H1 (cell line): Measurements from ENCODE around the gene OPHN1. TPM values are rescaled to one million over a fixed set of nuclear protein-coding genes. Genes with fewer than 3 reads are reported as not detected.

Experiments used
- CTCF ChIA-PET: fragments of 300-600 bp; sonication (Branson Sonifier 250); formaldehyde crosslinking; loops from one replicate; lab custom pipeline; 2021; ENCODE audit not compliant: partially characterized antibody; lab: Charles Lee
- POLR2A ChIA-PET: fragments of 300-600 bp; sonication (Branson Sonifier 250); formaldehyde crosslinking; loops from one replicate; lab custom pipeline; 2021; ENCODE audit warnings: inconsistent platforms; ENCODE audit not compliant: partially characterized antibody; lab: Charles Lee
- DNase-seq, 2 experiments: peaks; one replicate each; pipeline versions ENCODE4 v3.0.0 to v3.0.0-alpha.2; 2010 to 2022; ENCODE audit warnings: low spot score in 2 of 2, low read depth in 1 of 2, mixed read lengths in 1 of 2
- FAIRE-seq: peaks from 2 replicates; lab custom pipeline; 2011; peaks lifted over from hg19 to GRCh38; lab: Jason Lieb, UNC
- H2AFZ ChIP-seq: 2 replicates; pipeline ENCODE4 v1.8.1; 2012; ENCODE audit warnings: low read length, inconsistent platforms
- H2AK5ac ChIP-seq: 2 replicates; pipeline ENCODE4 v1.6.1; 2013; ENCODE audit warnings: low read depth, low read length
- H2BK120ac ChIP-seq: replicated peaks from 2 replicates; pipeline ENCODE3; 2013; ENCODE audit warnings: low read depth, low read length, inconsistent platforms
- H2BK12ac ChIP-seq: 2 replicates; pipeline ENCODE4 v1.6.1; 2013; ENCODE audit warnings: low read depth, low read length
- H2BK15ac ChIP-seq: 2 replicates; pipeline ENCODE4 v1.6.1; 2013; ENCODE audit warnings: low read length
- H2BK20ac ChIP-seq: 2 replicates; pipeline ENCODE4 v1.6.1; 2013; ENCODE audit warnings: low read length
- H2BK5ac ChIP-seq: 2 replicates; pipeline ENCODE4 v1.6.1; 2013; ENCODE audit warnings: low read depth, low read length
- H3K14ac ChIP-seq: 2 replicates; pipeline ENCODE4 v1.6.1; 2013; ENCODE audit warnings: inconsistent platforms; ENCODE audit not compliant: insufficient read length
- H3K18ac ChIP-seq: 2 replicates; pipeline ENCODE4 v1.6.1; 2013; ENCODE audit warnings: low read length; ENCODE audit errors: extremely low read depth
- H3K23ac ChIP-seq: 2 replicates; pipeline ENCODE4 v1.6.1; 2013; ENCODE audit warnings: inconsistent platforms; ENCODE audit not compliant: insufficient read length
- H3K23me2 ChIP-seq: 2 replicates; pipeline ENCODE4 v1.6.1; 2013; ENCODE audit warnings: low read depth, low read length
- H3K27ac ChIP-seq: 2 replicates; pipeline ENCODE4 v1.6.1; 2011; ENCODE audit warnings: low read depth, low read length, inconsistent platforms
- H3K27me3 ChIP-seq, 4 experiments: replicated peaks in 1 of 4; 1 replicate in 1 of 4; 2 replicates in 3 of 4; pipeline versions ENCODE4 v1.6.1 to v1.8.1; 2011 to 2013; ENCODE audit warnings: low read length in 3 of 4, mild to moderate bottlenecking in 3 of 4, inconsistent platforms in 2 of 4, mixed read lengths in 2 of 4, moderate library complexity in 1 of 4; ENCODE audit not compliant: control insufficient read depth in 3 of 4, insufficient read depth in 3 of 4; ENCODE audit errors: extremely low read depth in 1 of 4
- H3K36me3 ChIP-seq, 4 experiments: 2 replicates each; pipeline versions ENCODE4 v1.6.1 to v1.8.1; 2011 to 2013; ENCODE audit warnings: mild to moderate bottlenecking in 4 of 4, low read length in 3 of 4, moderate library complexity in 2 of 4, control low read depth in 1 of 4, inconsistent platforms in 1 of 4; ENCODE audit not compliant: insufficient read depth in 4 of 4, control insufficient read depth in 2 of 4
- H3K4ac ChIP-seq: replicated peaks from 2 replicates; pipeline ENCODE3; 2013; ENCODE audit warnings: low read length, low read depth, mixed read lengths, inconsistent platforms; ENCODE audit not compliant: insufficient read length
- H3K4me1 ChIP-seq, 4 experiments: replicated peaks in 1 of 4; 1 replicate in 1 of 4; 2 replicates in 3 of 4; pipeline versions ENCODE4 v1.6.1 to v1.8.1; 2011 to 2013; ENCODE audit warnings: low read length in 3 of 4, inconsistent platforms in 2 of 4, mixed read lengths in 1 of 4; ENCODE audit not compliant: insufficient read depth in 4 of 4, control insufficient read depth in 3 of 4
- H3K4me2 ChIP-seq, 2 experiments: 2 replicates each; pipeline versions ENCODE4 v1.6.1 to v1.8.1; 2011 to 2013; ENCODE audit warnings: low read depth in 2 of 2, low read length in 2 of 2, control low read depth in 1 of 2, inconsistent platforms in 1 of 2, mild to moderate bottlenecking in 1 of 2; ENCODE audit not compliant: insufficient read depth in 1 of 2
- H3K4me3 ChIP-seq, 4 experiments: fragments of 200-600, 300-600 bp in 1 of 4; sonication (generic), shearing (Covaris generic), sonication (Bioruptor Twin) in 1 of 4; 2 replicates each; pipeline versions ENCODE4 v1.5.1 to v1.8.1; 2011 to 2016; ENCODE audit warnings: low read length in 4 of 4, low read depth in 3 of 4, control low read depth in 2 of 4, inconsistent platforms in 2 of 4, mild to moderate bottlenecking in 2 of 4, mixed read lengths in 1 of 4, moderate library complexity in 1 of 4; ENCODE audit not compliant: insufficient read depth in 2 of 4; ENCODE audit errors: extremely low read depth in 1 of 4
- H3K56ac ChIP-seq: replicated peaks from 2 replicates; pipeline ENCODE3; 2013; ENCODE audit warnings: low read depth, mild to moderate bottlenecking, mixed read lengths, low read length, inconsistent platforms; ENCODE audit not compliant: insufficient read length
- H3K79me1 ChIP-seq: 2 replicates; pipeline ENCODE4 v1.6.1; 2013; ENCODE audit warnings: low read depth, low read length, control low read depth
- H3K79me2 ChIP-seq, 2 experiments: 2 replicates each; pipeline versions ENCODE4 v1.6.1 to v1.8.1; 2012 to 2013; ENCODE audit warnings: low read length in 2 of 2, mild to moderate bottlenecking in 2 of 2, inconsistent platforms in 1 of 2; ENCODE audit not compliant: insufficient read depth in 2 of 2, control insufficient read depth in 1 of 2
- H3K9ac ChIP-seq, 4 experiments: replicated peaks in 1 of 4; 1 replicate in 1 of 4; 2 replicates in 3 of 4; pipeline versions ENCODE4 v1.6.1 to v1.8.1; 2011 to 2013; ENCODE audit warnings: low read depth in 3 of 4, low read length in 3 of 4, control low read depth in 2 of 4, mild to moderate bottlenecking in 2 of 4, moderate library complexity in 2 of 4, inconsistent platforms in 1 of 4; ENCODE audit errors: extremely low read depth in 1 of 4
- H3K9me3 ChIP-seq, 2 experiments: 2 replicates each; pipeline versions ENCODE4 v1.6.1 to v1.8.1; 2012 to 2013; ENCODE audit warnings: mild to moderate bottlenecking in 2 of 2, moderate library complexity in 2 of 2, control low read depth in 1 of 2, inconsistent platforms in 1 of 2, low read depth in 1 of 2, low read length in 1 of 2, mixed read lengths in 1 of 2; ENCODE audit not compliant: insufficient read depth in 2 of 2
- H4K20me1 ChIP-seq, 2 experiments: replicated peaks in 1 of 2; 2 replicates each; pipeline versions ENCODE3 to v1.8.1; 2011 to 2013; ENCODE audit warnings: inconsistent platforms in 2 of 2, low read length in 2 of 2, mild to moderate bottlenecking in 1 of 2; ENCODE audit not compliant: insufficient read depth in 2 of 2, control insufficient read depth in 1 of 2
- H4K5ac ChIP-seq: 2 replicates; pipeline ENCODE4 v1.6.1; 2013; ENCODE audit warnings: low read length, low read depth, mixed read lengths, inconsistent platforms; ENCODE audit not compliant: insufficient read length
- H4K8ac ChIP-seq: 2 replicates; pipeline ENCODE4 v1.8.0; 2013; ENCODE audit warnings: mild to moderate bottlenecking, moderate library complexity, low read length, inconsistent platforms; ENCODE audit not compliant: insufficient read depth; ENCODE audit errors: extremely low read depth
- H4K91ac ChIP-seq: replicated peaks from 2 replicates; pipeline ENCODE3; 2013; ENCODE audit warnings: low read length, mixed read lengths, inconsistent platforms; ENCODE audit not compliant: insufficient read length
- JUND ChIP-seq: IDR thresholded peaks from 2 replicates; pipeline ENCODE4 v1.6.1; 2011; ENCODE audit warnings: mild to moderate bottlenecking, improper control_type of control experiment, low read length
- KDM1A ChIP-seq: fragments of 200-600, 300-600 bp; sonication (generic); IDR thresholded peaks from 2 replicates; pipeline ENCODE4 v1.7.1; 2016; ENCODE audit warnings: mild to moderate bottlenecking, low read length, borderline replicate concordance
- KDM4A ChIP-seq: IDR thresholded peaks from one replicate; pipeline ENCODE4 v1.7.1; 2012; ENCODE audit warnings: low read depth, mild to moderate bottlenecking, moderate library complexity, low read length, inconsistent platforms; ENCODE audit not compliant: severe bottlenecking
- KDM5A ChIP-seq: fragments of 200-600 bp; IDR thresholded peaks from 2 replicates; pipeline ENCODE4 v1.7.1; 2012; ENCODE audit warnings: mild to moderate bottlenecking, low read length, inconsistent platforms, mixed read lengths
- TCF12 ChIP-seq: IDR thresholded peaks from 2 replicates; pipeline ENCODE4 v1.6.1; 2011; ENCODE audit warnings: low read depth, mild to moderate bottlenecking, low read length
- WGBS, 2 experiments: shearing (Covaris generic) in 1 of 2; methylation state at CpG; one replicate each; pipeline versions ENCODE4 v1.1.6 to v1.1.7; 2013 to 2015; ENCODE audit warnings: low lambda C conversion rate in 2 of 2, mixed read lengths in 2 of 2, inconsistent platforms in 1 of 2, low coverage in 1 of 2, missing lambda C conversion rate in 1 of 2; ENCODE audit not compliant: insufficient replicate concordance in 2 of 2, insufficient coverage in 1 of 2, insufficient read length in 1 of 2; ENCODE audit errors: extremely low coverage in 1 of 2, missing lambda C conversion rate in 1 of 2; 5-methylcytosine and 5-hydroxymethylcytosine counted together
- polyA plus RNA-seq, 7 experiments: library from polyadenylated mRNA; depleted of rRNA in 3 of 7; stranded (reverse) in 5 of 7; unstranded in 2 of 7; fragments of >200 nt in 5 of 7; fragments of 200-250 nt in 2 of 7; gene quantifications; 1 replicate in 5 of 7; 2 replicates in 1 of 7; 4 replicates in 1 of 7; pipeline versions ENCODE4 v1.2.1 to v1.2.3, GENCODE V29; 2011 to 2013; ENCODE audit warnings: missing spikeins in 2 of 7, mixed read lengths in 2 of 7
- total RNA-seq: library from RNA; stranded (reverse); fragmentation: NEBNext Ultra II Directional; extraction: Animal tissue kit (Norgen Biotek cat#: 25700); gene quantifications from 2 replicates; pipeline ENCODE4 v1.2.1, GENCODE V29; 2021

Gene OPHN1
- total and polyA plus RNA-seq, 2 of the 8 experiments (the other 6 are each of a cell fraction or from before 2014, with no cell fraction given), result 1.2 to 3.5 TPM

DNA sequence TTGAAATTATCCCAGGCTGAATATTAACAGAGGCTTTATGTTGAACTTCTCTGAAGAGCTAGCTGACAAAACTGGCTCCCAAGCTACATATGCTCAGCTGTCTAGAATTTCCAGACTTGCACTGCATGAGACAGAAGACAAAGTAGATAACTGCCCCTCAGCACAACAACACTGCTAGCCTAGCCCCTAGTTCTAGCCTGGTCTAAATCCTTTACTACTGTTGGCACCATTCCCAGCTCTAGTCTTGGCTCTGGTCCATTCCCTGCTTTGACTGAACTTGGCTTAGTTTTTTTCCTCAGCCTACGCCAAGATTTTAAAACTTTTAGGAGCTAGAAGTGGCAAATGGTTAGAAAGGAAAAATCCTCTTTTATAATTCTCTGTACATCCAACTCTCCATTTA lies 7.6 kb upstream of the OPHN1 start:
- Histone ChIP-seq H3K18ac (no peak overlapping the region), H3K79me1 (no peaks in the 10 kb centered on the region), H2BK12ac (no peak overlapping the region), H3K27ac (no peak overlapping the region), H3K23me2 (no peaks in the 10 kb centered on the region), H3K36me3 (no peaks in the 10 kb centered on the region), H2BK15ac (no peak overlapping the region), H3K56ac (no peak overlapping the region), H4K20me1 (no peaks in the 10 kb centered on the region), H4K5ac (no peak overlapping the region), H3K14ac (no peak overlapping the region), H2BK5ac (no peak overlapping the region), H3K23ac (no peak overlapping the region), H4K8ac (no peak overlapping the region), H2AFZ (no peak overlapping the region), H3K4me3 (no peak overlapping the region), H3K9me3 (no peaks in the 10 kb centered on the region), H3K27me3 (no peaks in the 10 kb centered on the region), H3K9ac (no peak overlapping the region), H3K79me2 (no peaks in the 10 kb centered on the region), H3K4ac (no peak overlapping the region), H2BK120ac (no peak overlapping the region), H2AK5ac (no peak overlapping the region), H2BK20ac (no peak overlapping the region), H3K4me1 (no peaks in the 10 kb centered on the region), H4K91ac (no peak overlapping the region), H3K4me2 (no peak overlapping the region)
- POLR2A ChIA-PET, result no interaction called here
- DNase-seq, result no peak
- TF ChIP-seq KDM1A, result no peak
- no peak for TF ChIP-seq KDM4A
- no peak for TF ChIP-seq KDM5A
- TF ChIP-seq JUND, result no peak
- TF ChIP-seq TCF12, result no peak
- CTCF ChIA-PET, result interaction anchor here (0.6 kb wide), 1 partner anchor 693 kb away, joined by 3 read pairs; no protein-coding TSS in a partner anchor
- 100% methylated on average over 1 of the region's 1 CpG; no CpG with 5 or more reads in 1 of the 2 experiments for WGBS, 2 experiments
- FAIRE-seq, result no peak
